Upper lobe of left lung (tissue), 4 donors: ENCODE measurements around the gene CGB5.

Experiments used
- EP300 ChIP-seq, 4 donors: sonication (generic); formaldehyde crosslinking; IDR thresholded peaks; one replicate each; pipeline ENCODE4 v1.5.1; 2017; ENCODE audit warnings: antibody characterized with exemption in 4 of 4, control low read depth in 2 of 4
- POLR2AphosphoS5 ChIP-seq, 2 donors: sonication (generic); formaldehyde crosslinking; IDR thresholded peaks; one replicate each; pipeline ENCODE4 v1.5.1; 2017; ENCODE audit warnings: antibody characterized with exemption in 2 of 2
- TF ChIP-seq, protein P1 (sequence below), 6 experiments: fragments of 450-650 bp in 4 of 6; fragments of 200-600 bp in 2 of 6; sonication (generic) in 2 of 6; IDR thresholded peaks; one replicate each; pipeline ENCODE4 v1.5.1; 2016 to 2019; ENCODE audit warnings: antibody characterized with exemption in 6 of 6

DNA sequence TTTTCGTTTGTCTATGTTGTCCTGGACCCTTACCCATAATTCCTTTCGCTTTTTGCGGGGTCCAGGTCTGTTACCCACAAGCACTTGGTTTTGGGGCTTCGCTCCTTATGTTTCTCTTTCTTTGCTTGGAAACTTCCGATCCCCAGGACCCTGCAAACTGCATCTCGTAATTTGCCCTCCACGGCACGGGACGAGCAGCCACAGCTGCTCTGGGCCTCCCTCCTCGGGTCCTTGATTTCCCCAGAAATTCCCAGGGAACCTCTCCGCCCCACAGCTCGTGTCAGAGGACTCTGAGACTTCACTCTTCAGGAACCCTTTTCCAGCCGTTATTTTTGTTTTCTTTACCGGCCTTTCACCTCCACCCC, 42.2 kb downstream of the CGB5 start:
- TF ChIP-seq POLR2AphosphoS5 (IDR thresholded peaks at IDR 0.05) (no peak), EP300 (IDR thresholded peaks at IDR 0.05) (no peak)
- TF ChIP-seq, protein P1, sequence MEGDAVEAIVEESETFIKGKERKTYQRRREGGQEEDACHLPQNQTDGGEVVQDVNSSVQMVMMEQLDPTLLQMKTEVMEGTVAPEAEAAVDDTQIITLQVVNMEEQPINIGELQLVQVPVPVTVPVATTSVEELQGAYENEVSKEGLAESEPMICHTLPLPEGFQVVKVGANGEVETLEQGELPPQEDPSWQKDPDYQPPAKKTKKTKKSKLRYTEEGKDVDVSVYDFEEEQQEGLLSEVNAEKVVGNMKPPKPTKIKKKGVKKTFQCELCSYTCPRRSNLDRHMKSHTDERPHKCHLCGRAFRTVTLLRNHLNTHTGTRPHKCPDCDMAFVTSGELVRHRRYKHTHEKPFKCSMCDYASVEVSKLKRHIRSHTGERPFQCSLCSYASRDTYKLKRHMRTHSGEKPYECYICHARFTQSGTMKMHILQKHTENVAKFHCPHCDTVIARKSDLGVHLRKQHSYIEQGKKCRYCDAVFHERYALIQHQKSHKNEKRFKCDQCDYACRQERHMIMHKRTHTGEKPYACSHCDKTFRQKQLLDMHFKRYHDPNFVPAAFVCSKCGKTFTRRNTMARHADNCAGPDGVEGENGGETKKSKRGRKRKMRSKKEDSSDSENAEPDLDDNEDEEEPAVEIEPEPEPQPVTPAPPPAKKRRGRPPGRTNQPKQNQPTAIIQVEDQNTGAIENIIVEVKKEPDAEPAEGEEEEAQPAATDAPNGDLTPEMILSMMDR (IDR thresholded peaks at IDR 0.05) = no peak
